ENCODE data around the gene UBE4B. TPM values are rescaled to one million over a fixed set of nuclear protein-coding genes. Genes with fewer than 3 reads are reported as not detected.
"Not testable (repeated sequence)": the region's sequence is repeated elsewhere in the genome, so short reads cannot be mapped to it uniquely, and the experiment has no call there.

UBE4B gene
- total and polyA plus RNA-seq, 7 donors: 28.8 to 90.9 (median 48.5) TPM

DNA sequence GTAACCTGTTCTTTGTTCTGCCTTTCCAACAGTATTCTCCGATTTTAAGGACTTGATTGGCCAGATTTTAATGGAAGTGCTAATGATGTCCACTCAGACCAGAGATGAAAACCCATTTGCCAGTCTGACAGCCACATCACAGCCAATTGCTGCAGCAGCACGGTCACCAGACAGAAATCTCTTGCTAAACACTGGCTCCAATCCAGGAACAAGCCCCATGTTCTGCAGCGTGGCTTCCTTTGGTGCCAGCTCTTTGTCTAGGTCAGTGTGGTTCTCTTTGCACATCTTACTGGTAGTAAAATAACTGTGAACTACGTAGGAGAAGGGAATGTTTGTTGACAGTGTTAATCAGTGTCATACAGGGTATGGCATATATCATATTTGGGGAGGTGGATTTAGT is 72.7 kb downstream of the UBE4B start:
- Histone ChIP-seq H3K27me3 (ENCODE audit: insufficient read depth in 3 of 3, low read length in 2 of 3) (no peaks in the 10 kb centered on the region), H3K36me3 (ENCODE audit: insufficient read depth in 1 of 2, low read depth in 1 of 2) (peaks cover 9 to 73% of the 10 kb centered on the region in 2 donors), H3K4me3 (no peak overlapping the region), H3K4me1 (peaks cover 21% of the 10 kb centered on the region), H3K9me3 (no peaks in the 10 kb centered on the region), H3K27ac (no peak overlapping the region)
- DNase-seq: peak; percentile 21 to 65
- 41 to 52% (median 50%) methylated on average over 4 of the region's 4 CpGs for WGBS, 3 donors
- ATAC-seq: peak; percentile 27 to 80 (median 77)
- TF ChIP-seq, protein P1, sequence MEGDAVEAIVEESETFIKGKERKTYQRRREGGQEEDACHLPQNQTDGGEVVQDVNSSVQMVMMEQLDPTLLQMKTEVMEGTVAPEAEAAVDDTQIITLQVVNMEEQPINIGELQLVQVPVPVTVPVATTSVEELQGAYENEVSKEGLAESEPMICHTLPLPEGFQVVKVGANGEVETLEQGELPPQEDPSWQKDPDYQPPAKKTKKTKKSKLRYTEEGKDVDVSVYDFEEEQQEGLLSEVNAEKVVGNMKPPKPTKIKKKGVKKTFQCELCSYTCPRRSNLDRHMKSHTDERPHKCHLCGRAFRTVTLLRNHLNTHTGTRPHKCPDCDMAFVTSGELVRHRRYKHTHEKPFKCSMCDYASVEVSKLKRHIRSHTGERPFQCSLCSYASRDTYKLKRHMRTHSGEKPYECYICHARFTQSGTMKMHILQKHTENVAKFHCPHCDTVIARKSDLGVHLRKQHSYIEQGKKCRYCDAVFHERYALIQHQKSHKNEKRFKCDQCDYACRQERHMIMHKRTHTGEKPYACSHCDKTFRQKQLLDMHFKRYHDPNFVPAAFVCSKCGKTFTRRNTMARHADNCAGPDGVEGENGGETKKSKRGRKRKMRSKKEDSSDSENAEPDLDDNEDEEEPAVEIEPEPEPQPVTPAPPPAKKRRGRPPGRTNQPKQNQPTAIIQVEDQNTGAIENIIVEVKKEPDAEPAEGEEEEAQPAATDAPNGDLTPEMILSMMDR (IDR thresholded peaks at IDR 0.05): no peak
- intact Hi-C loops (cut with DNase I): no loop called here

DNA sequence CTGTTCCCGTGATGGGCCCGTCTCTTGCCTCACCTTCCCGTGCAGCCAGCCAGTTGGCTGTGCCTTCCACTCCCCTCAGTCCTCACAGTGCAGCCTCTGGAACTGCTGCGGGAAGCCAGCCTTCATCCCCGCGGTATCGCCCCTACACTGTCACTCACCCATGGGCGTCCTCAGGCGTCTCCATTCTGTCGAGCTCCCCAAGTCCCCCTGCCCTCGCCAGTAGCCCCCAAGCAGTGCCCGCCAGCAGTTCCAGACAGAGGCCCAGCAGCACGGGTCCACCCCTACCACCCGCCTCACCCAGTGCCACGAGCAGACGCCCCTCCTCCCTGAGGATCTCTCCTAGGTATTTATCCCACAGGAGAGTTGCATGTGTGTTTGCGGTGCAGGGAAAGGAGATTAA is 73.5 kb downstream of the UBE4B start:
- H3K36me3 ChIP-seq (ENCODE audit: insufficient read depth in 1 of 2, low read depth in 1 of 2): peaks cover 9 to 67% of the 10 kb centered on the region in 2 donors
- H3K4me3 ChIP-seq: no peak overlapping the region
- ATAC-seq (no peak), DNase-seq (peak in 1 of 2 donors; percentile 58)
- no peaks in the 10 kb centered on the region for H3K27me3 ChIP-seq (ENCODE audit: insufficient read depth in 3 of 3, low read length in 2 of 3)
- peaks cover 21% of the 10 kb centered on the region for H3K4me1 ChIP-seq
- WGBS, 3 donors: 88 to 94% (median 91%) methylated on average over 16 to 17 of the region's 17 CpGs
- H3K27ac ChIP-seq: peak overlapping the region; percentile 64
- intact Hi-C loops (cut with DNase I): no loop called here
- H3K9me3 ChIP-seq: no peaks in the 10 kb centered on the region
- TF ChIP-seq, protein P1 (IDR thresholded peaks at IDR 0.05): no peak

- peaks cover 9 to 66% of the 10 kb centered on the region in 2 donors for H3K36me3 ChIP-seq (ENCODE audit: insufficient read depth in 1 of 2, low read depth in 1 of 2)
- no peaks in the 10 kb centered on the region for H3K9me3 ChIP-seq
- no peaks in the 10 kb centered on the region for H3K27me3 ChIP-seq (ENCODE audit: insufficient read depth in 3 of 3, low read length in 2 of 3)
- TF ChIP-seq, protein P1 (IDR thresholded peaks at IDR 0.05): no peak
- 78 to 89% (median 83%) methylated on average over 7 of the region's 7 CpGs for WGBS, 3 donors
- ATAC-seq (no peak), DNase-seq (no peak)
- intact Hi-C loops (cut with DNase I): no loop called here
- no peak overlapping the region for H3K4me3 ChIP-seq
- peak overlapping the region; percentile 64 for H3K27ac ChIP-seq
- H3K4me1 ChIP-seq: peaks cover 21% of the 10 kb centered on the region
These were observed 74.2 kb downstream of the UBE4B start for GRCh38 chr1:10106756-10107475.

DNA sequence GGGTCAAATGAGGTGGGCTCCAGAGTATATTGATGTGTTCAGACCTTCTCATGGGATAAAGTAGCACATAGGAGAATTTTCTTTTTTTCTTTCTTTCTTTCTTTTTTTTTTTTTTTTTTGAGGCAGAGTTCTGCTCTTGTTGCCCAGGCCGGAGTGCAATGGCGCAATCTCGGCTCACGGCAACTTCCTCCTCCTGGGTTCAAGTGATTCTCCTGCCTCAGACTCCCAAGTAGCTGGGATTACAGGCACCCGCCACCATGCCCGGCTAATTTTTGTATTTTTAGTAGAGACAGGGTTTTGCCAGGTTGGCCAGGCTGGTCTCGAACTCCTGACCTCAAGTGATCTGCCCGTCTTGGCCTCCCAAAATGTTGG is 74.7 kb downstream of the UBE4B start:
- H3K27me3 ChIP-seq (ENCODE audit: insufficient read depth in 3 of 3, low read length in 2 of 3); DNase-seq; intact Hi-C loops (cut with DNase I); H3K9me3 ChIP-seq; H3K4me3 ChIP-seq; ATAC-seq: not testable (repeated sequence)
- peak overlapping the region; percentile 64 for H3K27ac ChIP-seq
- peaks cover 21% of the 10 kb centered on the region for H3K4me1 ChIP-seq
- 68 to 84% (median 72%) methylated on average over 8 of the region's 8 CpGs for WGBS, 3 donors
- peaks cover 9 to 61% of the 10 kb centered on the region in 2 donors for H3K36me3 ChIP-seq (ENCODE audit: insufficient read depth in 1 of 2, low read depth in 1 of 2)

GRCh38 chr1:10108134-10108663 is 75.4 kb downstream of the UBE4B start:
- peak overlapping the region; percentile 64 for H3K27ac ChIP-seq
- H3K36me3 ChIP-seq (ENCODE audit: insufficient read depth in 1 of 2, low read depth in 1 of 2): peaks cover 4 to 53% of the 10 kb centered on the region in 2 donors
- no peaks in the 10 kb centered on the region for H3K9me3 ChIP-seq
- 38 to 55% (median 42%) methylated on average over 8 of the region's 8 CpGs for WGBS, 3 donors
- peaks cover 21% of the 10 kb centered on the region for H3K4me1 ChIP-seq
- peak; percentile 62 to 81 (median 74) for ATAC-seq
- intact Hi-C loops (cut with DNase I): no loop called here
- H3K4me3 ChIP-seq: peak overlapping the region; percentile 19
- H3K27me3 ChIP-seq (ENCODE audit: insufficient read depth in 3 of 3, low read length in 2 of 3): no peaks in the 10 kb centered on the region
- TF ChIP-seq, protein P1 (IDR thresholded peaks at IDR 0.05): no peak
- DNase-seq: no peak
